GM19397 (cell line): Measurements from ENCODE around the gene MYF5.
A peak's percentile ranks its signal among the peaks of the same experiment; 100 is the strongest.
"Not testable (repeated sequence)": the region's sequence is repeated elsewhere in the genome, so short reads cannot be mapped to it uniquely, and the experiment has no call there.

ENCODE experiments used
- ATAC-seq: cut with Tn5 transposase; IDR thresholded peaks from one replicate; pipeline ENCODE4 v1.9.1; 2021; ENCODE audit warnings: mild to moderate bottlenecking, moderate library complexity; ENCODE audit not compliant: unreplicated experiment

Gene MYF5

DNA sequence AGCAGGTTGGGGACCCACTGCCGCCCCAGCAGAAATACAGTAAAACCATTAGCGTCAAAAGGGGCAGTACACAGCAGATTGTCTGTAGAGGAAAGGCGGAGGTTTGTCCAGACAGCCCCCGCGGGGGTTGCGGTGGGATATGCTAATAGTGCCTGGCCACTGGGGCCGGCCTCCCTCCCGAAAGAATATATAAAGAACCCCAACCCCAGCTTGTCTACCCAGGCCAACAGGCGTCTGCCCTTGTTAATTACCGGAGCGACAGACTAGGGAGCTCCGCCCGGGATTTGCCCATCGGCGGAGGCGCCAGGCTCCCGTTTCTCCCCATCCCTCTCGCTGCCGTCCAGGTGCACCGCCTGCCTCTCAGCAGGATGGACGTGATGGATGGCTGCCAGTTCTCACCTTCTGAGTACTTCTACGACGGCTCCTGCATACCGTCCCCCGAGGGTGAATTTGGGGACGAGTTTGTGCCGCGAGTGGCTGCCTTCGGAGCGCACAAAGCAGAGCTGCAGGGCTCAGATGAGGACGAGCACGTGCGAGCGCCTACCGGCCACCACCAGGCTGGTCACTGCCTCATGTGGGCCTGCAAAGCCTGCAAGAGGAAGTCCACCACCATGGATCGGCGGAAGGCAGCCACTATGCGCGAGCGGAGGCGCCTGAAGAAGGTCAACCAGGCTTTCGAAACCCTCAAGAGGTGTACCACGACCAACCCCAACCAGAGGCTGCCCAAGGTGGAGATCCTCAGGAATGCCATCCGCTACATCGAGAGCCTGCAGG lies at the start of gene MYF5:
Gene MYF5 (plus strand): TSS at position 217 of the 774 bp plus-strand sequence. CDS start 152 bp downstream, at position 369.
- ATAC-seq, result no peak

DNA sequence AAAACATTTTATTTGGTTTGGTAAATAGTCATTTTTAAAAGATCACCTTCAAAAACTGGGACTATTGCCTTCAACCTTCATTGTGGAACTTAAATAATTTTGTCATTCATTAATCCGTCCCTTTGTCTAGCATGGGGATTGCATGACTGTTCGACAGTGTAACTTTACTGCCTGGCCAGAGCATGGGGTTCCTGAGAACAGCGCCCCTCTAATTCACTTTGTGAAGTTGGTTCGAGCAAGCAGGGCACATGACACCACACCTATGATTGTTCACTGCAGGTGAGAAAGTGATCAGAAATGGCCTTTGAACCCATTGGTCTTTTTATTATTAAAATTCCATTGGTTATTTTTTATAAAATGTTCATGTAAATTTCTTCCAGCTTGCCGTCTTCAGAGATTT lies 46.5 kb upstream of the MYF5 start:
- no peak for ATAC-seq

DNA sequence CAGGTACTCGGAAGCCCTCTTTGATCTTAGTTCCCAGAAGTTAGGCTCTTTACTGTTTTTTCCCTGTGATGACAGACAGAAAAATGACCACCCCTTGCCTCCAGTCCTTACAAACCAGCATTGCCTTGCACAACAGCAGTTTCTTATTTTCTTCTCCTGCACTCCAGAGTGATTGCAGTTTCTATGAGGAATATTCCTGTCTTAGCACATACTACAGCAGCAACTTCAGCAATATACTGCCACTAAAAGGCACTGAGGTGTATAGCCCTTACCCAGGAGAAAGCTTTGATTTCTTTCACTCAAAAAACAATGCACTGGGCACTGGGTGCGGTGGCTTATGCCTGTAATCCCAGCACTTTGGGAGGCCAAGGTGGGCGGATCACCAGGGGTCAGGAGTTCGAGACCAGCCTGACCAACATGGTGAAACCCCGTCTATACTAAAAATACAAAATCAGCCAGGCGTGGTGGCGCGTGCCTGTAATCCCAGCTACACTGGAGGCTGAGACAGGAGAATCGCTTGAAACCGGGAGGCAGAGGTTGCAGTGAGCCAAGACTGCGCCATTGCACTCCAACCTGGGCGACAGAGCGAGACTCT lies 40.6 kb upstream of the MYF5 start:
- not testable (repeated sequence) for ATAC-seq

DNA sequence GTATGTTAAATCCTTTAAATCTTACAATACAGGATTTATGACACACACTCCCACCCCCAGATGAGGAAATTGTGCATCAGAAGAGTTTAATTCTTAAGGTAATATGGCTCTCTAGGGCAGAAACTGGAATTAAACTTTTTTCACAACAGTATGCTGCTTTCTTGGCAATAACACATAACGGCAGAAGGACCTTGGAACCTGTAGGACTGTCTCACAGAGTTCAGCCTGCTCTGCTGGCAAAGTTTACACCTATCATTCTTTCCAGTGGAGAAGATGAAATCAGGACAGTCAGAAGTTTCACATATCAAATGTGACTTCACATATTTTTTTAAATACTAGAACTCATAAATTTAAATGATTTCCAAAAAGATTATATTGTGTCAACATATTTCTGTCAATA lies 39.9 kb upstream of the MYF5 start:
- no peak for ATAC-seq

DNA sequence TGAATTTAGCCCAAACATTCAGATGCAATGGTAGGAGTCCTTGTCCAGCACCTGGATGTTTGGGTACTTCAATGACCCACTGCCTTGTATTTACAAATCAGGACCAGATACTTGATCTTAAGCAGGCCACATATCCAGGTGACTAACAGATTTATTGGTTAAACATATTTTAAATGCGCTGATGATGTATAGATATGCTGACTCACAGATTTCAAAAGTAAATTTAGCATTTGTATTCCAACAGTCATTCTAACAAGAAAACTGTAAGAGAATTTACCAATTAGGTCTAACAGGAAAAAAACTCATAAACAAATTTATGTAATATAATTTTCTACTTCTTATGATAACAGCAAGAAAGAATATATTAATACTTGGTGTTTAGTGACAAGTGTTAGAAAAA lies 38.7 kb upstream of the MYF5 start:
- no peak for ATAC-seq

DNA sequence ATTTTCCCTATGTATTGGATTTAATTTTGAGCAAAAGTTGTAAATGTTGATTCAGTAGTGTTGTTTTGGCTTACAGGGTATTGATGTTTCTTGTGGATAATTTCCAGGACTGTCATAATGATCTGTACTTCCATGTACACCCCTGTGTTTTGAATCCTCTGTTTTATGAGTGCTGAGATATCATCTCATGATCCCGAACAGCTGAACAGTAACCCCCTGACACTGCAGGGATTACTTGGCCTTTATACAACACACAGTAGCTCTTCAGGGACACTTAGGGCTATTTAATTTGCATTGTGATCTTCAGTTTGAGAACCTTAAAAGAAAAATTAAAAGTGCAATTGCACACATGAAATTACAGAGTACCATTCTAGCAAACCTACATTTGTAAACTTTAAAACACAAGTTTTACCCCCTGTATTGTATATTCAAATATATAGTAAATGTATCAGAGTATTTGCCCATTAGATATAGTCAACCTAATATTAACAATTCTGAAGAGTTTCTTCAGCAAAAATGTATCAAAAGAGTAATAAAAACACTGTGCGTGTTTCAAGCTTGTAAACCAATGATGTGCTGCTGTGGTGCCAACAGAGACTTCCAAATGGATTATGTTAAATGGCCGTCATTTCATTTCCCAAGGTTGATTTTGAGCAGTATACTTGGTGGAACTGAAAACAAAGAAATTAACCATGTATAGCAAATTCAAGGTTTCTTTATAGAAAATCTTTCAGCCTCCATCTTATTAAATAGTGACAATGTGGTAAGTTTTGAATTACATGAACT lies 37.2 kb upstream of the MYF5 start:
- ATAC-seq, result no peak

DNA sequence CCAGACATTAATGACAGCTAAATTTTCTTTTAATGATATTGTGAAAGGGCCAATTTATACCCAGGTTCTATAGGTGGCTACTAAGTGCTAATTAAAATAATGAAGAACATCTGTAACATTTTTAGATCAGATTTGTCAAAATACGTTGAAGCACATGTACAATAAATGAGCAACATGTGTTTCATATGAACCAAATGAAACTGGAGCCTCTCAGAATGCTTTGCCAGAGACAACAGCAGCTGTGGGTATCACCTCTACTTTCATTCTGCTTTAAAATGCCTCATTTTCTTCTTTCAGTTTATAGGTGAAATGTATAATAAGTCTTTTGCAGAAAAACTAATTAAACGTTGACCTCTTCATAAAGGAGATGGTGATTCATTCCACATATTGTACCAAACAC lies 35.4 kb upstream of the MYF5 start:
- ATAC-seq, result no peak

DNA sequence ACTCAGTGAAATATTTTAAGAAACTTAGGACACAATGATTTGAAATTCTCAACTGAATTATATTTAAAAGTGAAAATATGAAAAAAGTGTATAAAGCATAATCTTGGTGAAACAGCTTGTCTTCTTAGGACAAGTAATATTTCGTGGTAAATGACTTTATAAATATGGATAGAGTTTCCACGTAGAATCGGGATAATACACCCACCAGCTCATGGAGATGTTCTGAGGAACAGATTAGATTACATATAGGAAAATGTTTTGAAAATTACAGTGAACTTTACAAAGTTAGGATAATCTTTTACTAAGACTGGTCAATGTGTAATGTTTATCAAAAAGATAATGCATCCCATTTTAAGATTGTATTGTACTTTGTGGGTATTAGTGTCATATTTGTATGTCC lies 34.9 kb upstream of the MYF5 start:
- ATAC-seq, result no peak

DNA sequence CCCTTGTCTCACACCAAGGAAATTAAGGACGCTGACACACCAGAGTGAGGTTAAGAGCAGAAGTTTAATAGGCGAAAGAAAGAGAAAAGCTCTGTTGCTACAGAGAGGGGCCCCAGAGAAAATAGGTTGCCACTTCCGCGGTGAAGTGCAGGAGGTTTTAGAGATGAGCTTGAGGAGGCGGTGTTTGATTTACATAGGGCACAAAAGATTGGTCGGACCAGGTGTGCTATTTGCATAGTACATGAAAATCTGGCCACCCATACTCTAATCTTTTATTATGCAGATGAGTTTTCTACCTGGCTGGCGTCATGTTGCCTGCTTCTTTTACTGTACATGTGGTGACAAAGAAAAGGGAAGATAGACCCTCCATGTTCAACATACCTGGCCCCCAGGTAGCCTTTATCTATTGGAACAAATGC lies 32.6 kb upstream of the MYF5 start:
- no peak for ATAC-seq

DNA sequence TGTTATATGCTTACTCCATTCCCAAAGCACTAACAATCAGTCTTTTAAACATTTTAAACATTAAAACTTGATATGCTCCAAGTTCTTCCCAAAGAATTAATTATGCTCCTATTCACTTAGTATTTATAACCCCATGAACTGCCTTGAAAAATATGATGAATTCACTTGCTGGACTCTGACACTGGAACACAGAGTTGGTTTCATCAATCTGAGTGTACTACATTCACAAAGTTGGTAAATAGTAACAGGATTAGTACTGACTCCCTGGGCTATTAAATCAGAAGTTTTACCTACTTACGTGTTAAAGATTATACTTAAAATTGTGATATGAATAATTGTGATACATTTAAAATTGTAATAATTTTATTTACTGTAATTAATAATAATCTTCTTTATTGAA lies 26.6 kb upstream of the MYF5 start:
- ATAC-seq, result no peak

DNA sequence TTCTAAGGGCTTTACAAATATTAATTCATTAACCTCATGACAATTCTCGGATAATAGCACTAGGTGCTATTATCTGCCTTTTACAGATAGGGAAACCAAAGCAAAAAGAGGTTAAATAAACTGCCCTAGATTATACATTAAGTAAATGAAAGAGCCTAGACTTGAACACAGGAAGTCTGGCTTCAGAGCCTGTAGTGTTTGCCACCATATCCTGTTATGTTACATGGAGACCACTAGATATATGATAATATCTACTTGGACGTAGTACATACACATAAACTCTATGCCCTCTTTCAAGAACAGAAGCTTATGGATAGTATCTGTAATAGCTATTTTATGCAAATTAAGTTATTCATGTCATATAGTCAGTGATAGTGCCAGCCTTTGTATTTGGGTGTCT lies 26.2 kb upstream of the MYF5 start:
- no peak for ATAC-seq

DNA sequence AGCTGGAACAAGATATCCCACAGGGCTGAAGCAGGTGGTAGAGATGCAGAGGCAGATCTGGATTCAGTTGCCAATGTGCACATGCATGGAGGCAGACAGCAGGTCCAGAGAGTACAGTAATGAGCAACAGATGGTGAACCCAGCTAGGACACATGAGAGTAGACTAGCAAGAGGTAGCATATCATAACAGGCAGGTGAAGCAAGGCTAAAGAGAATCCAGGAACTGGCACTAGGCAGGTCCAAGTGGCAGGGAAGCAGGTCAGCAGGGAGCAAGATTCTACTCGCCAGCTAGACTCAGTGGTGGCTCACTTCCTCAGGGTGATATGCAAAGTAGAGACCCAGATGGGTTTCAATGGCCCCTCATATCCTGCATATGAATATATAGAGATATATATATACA lies 24.6 kb upstream of the MYF5 start:
- ATAC-seq, result no peak

DNA sequence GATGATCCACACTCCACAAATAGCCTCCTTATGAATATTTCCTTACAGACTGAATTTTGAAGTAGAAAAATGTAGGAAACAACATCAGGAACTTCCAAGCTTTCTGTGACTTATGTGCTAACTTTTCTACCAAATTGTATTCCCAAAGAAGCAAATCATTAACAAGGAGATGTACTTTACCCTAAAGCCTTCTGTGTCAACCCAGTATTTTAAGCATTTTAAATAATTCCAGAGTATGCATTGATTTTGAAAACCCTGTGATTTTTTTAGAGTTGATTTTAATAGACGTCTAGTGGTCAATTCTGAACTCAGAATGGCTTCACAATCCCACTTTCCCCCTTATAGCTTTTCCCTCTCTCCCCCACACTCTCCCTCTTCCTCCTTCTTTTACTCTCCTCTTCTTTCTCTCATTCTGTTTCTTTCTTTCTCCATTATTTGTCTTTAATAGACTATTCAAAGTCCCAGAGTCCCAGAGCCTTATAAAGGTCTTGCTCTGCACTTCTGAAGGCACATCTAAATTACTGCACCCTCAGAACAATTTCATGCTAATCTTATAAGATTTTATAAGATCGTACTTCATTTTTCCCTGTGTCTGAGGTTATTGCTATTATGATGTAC lies 19.3 kb upstream of the MYF5 start:
- no peak for ATAC-seq

DNA sequence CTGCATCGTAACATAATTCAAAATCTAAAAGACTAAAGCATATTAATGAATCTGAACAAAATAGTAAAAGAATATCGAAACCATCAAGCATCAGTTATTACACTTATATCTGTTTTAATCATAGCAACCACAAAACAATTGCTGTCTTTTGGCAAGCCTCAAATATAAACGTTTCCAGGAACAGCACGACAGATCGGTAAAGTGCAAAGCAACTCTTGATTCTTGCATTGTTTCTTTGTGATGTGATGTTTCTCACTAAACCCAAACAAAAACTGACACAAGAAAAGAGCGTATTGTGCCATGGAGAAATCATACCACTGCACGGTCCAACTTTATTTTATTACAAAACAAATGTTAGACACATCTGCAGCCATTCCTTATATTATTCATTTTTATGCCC lies 18.5 kb upstream of the MYF5 start:
- ATAC-seq, result no peak

DNA sequence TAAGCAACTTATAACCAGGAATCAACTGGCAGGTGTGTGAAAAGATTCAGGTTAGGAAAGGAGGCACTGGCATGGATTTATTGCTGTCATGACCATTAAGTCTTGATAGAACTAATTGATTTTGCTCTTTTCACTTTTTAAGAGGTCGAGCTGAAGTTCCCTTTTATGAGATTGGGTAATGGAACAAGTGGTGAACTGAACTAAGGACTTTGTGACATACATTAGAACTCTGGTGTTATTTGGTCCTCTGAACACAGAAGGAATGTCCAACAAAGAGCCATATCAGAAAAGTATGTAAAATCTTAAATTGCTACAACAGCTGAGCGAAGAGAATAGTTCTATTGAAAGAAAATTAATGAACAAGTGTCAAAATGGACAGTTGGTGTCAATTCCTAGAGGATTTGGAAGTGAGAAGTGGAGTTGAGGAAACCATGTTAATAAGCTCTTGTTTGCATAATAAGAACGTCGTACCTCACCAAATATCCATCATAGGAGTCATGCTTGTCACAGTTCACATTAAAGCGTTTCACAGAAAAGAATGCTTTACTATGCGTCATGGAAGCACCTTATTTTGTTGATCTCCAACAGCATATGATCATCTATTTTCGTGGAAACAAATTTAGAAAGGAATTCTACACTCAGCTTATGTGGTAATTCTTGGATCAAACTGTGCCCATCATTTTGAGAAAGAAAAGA lies 17.7 kb upstream of the MYF5 start:
- no peak for ATAC-seq

DNA sequence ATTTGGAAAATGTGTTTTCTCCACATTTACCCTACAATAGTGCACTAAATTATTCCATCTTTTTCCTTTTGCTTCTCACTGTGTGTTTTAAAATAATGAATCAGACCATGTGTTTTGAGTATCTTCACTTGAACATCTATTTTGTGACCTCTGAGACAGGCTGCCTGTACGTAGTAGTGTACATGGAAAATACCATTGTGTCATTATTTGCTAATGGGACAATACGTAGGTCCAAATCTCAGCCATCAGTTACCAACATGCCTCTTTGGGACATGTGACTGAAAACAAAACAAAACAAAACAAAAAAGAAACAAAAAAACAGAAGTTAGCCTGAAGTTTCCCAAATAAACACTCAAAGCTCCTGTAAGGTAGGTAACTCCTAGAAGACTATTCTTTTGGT lies 16.4 kb upstream of the MYF5 start:
- ATAC-seq, result no peak

DNA sequence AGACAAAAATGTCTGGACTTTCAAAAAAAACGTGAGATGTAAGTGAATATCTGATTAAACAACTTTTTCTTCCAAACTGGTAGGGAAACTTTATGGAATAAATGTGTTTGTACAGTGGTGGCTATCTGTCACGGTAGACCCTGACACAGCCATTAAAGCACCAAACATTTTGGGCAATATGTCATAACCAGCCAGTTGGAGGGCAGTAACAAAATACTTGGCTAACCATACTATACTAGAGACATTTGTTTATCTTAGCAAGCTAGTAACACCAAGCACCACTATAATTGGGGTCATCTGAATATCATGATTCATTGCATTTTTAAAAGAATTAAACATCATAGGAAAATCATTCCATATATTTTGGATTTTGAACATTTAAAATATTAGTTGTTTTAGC lies 15.3 kb upstream of the MYF5 start:
- ATAC-seq, result no peak

DNA sequence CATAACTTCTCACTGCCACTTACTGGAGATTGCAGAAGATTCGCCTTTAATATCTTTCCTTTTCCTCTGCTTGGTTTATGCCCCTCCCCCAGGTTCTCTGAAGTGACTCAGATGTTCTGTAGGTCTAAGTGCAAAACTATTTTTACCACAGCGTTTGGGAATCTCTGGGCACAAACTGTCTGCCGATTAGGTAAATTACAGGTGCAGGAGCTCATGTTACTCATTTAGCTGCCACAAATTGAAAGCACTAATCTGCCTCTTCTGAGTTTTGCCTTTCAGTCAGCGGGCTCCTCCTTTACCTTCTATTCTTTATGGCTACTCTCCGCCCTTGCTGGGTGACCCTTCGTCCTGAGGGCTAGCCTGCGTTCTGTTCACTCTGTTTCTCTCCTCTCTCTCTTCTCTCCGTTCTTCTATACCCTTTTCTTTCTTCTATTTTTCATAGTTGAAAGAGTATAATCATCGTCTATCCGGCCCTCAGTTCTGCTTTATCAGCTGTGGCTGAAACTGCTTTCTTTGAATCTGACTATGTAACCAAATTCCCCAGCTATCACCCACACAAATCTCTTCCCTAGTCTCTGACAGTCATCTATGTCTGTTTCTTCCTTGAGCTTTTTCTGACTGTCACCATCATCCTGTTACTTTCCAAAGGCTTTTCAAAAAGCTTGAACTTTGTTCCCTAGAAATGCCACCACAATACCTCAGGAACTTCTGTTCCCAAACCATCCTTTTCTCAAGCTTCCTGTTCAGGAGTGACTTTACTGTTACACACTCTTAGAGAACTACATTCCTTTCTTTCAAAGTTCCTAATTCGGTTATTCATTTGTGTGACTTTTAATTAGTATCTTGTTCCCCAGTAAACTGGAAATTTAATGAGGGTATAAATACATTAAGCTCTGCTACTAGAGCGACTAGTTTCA lies 13.6 kb upstream of the MYF5 start:
- ATAC-seq, result peak; percentile 70

DNA sequence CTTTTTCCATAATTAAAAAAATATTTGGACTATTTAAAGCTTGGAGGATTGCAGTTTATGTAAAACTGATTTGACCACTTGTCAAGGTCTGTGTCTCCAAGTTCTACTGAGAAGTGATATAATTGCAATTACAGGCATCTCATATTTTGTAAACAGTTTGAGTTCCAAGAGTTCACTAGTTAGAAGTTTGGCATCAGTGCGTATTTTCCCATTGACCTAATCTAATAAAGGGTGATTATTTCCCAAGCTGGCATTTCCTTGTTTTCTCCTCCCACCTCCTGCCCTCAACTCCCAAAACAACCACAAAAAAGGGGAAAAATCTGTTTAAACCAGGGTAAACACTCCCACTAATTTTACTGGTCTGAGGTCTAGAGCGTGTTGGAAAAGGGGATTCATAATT lies 12.3 kb upstream of the MYF5 start:
- no peak for ATAC-seq
